Aorta (tissue), 5 donors: ENCODE data around the gene SRSF1. TPM values are rescaled to one million over a fixed set of nuclear protein-coding genes. Genes with fewer than 3 reads are reported as not detected.
A peak's percentile ranks its signal among the peaks of the same experiment; 100 is the strongest.
"Not testable (repeated sequence)": the region's sequence is repeated elsewhere in the genome, so short reads cannot be mapped to it uniquely, and the experiment has no call there.

Experiments used
- ATAC-seq: fragments of 200-7000 bp; cut with Tn5 transposase; one replicate; pipeline ENCODE4 v1.9.1; 2022; ENCODE audit warnings: moderate library complexity; ENCODE audit not compliant: low FRiP score
- DNase-seq, 2 donors: peaks; one replicate each; pipeline ENCODE4 v3.0.0-alpha.2; 2020
- H3K27ac ChIP-seq, 2 donors: one replicate each; pipeline ENCODE4 v1.5.1; 2013; ENCODE audit warnings: low read length in 2 of 2, mild to moderate bottlenecking in 2 of 2, moderate library complexity in 2 of 2, control low read depth in 1 of 2, inconsistent platforms in 1 of 2, low read depth in 1 of 2
- H3K27me3 ChIP-seq, 2 donors: one replicate each; pipeline ENCODE4 v1.6.1; 2013; ENCODE audit warnings: control low read depth in 1 of 2, low read length in 1 of 2, mild to moderate bottlenecking in 1 of 2, moderate library complexity in 1 of 2; ENCODE audit not compliant: insufficient read depth in 2 of 2, control insufficient read depth in 1 of 2
- H3K36me3 ChIP-seq, 2 donors: one replicate each; pipeline ENCODE4 v1.6.1; 2013; ENCODE audit warnings: control low read depth in 1 of 2, low read length in 1 of 2, mild to moderate bottlenecking in 1 of 2; ENCODE audit not compliant: insufficient read depth in 2 of 2, control insufficient read depth in 1 of 2
- H3K4me1 ChIP-seq, 2 donors: one replicate each; pipeline ENCODE4 v1.6.1; 2013; ENCODE audit warnings: low read length in 2 of 2, control low read depth in 1 of 2, mild to moderate bottlenecking in 1 of 2, moderate library complexity in 1 of 2; ENCODE audit not compliant: insufficient read depth in 2 of 2, control insufficient read depth in 1 of 2
- H3K4me3 ChIP-seq, 2 donors: one replicate each; pipeline ENCODE4 v1.5.1; 2013; ENCODE audit warnings: low read length in 2 of 2, control low read depth in 1 of 2, mild to moderate bottlenecking in 1 of 2
- H3K9me3 ChIP-seq: one replicate; pipeline ENCODE4 v1.6.1; 2013; ENCODE audit warnings: mild to moderate bottlenecking, low read length; ENCODE audit not compliant: control insufficient read depth
- WGBS, 2 donors: extraction: QIAGEN DNeasy Blood & Tissue Kit; methylation state at CpG; one replicate each; pipeline ENCODE4 v1.1.7; 2013; 5-methylcytosine and 5-hydroxymethylcytosine counted together
- intact Hi-C, 2 donors: fragments of 100-400 bp; cut with DNase I; formaldehyde crosslinking; loops; one replicate each; pipeline versions ENCODE4 v1.14.2 to v1.15.0; 2022
- polyA plus RNA-seq, 2 donors: library from polyadenylated mRNA; stranded (reverse); fragments of 200-250 nt; gene quantifications; one replicate each; pipeline ENCODE4 v1.2.3, GENCODE V29; 2013
- total RNA-seq, 2 donors: library from RNA; stranded (reverse); fragmentation: NEBNext Ultra II Directional; extraction: Animal tissue kit (Norgen Biotek cat#: 25700); gene quantifications; one replicate each; pipeline ENCODE4 v1.2.1, GENCODE V29; 2021
- donor health status: healthy with polysubstance abuse.
- donor health status: Bipolar disorder and iron deficiency.
- donor health status: DM: no; HTN: no; CAD: no.
- donor health status: DM: no; HTN: no; CAD: no.
- donor health status: DM: yes; HTN: yes; CAD: no.

The SRSF1 gene
- total and polyA plus RNA-seq, 4 donors = 84.5 to 147 (median 120) TPM

DNA sequence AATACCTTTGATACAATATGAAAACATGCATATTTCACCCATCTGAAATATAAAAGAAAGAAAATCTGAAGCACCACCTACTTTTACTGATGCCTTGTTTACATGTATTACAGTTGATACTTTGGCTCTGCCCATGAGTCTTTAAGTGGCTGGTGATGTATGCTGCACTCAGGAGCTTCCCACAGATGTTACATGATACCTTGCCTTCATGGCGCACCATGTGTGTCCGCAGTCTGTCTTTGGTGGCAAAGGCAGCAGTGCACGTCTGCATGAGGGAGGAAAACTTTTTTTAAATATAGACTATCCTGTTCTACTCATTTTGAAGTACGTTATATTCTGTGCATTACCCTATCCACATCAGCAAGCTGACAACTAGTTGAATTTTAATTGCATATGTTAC, 26.5 kb downstream of the SRSF1 start:
- ATAC-seq = no peak

DNA sequence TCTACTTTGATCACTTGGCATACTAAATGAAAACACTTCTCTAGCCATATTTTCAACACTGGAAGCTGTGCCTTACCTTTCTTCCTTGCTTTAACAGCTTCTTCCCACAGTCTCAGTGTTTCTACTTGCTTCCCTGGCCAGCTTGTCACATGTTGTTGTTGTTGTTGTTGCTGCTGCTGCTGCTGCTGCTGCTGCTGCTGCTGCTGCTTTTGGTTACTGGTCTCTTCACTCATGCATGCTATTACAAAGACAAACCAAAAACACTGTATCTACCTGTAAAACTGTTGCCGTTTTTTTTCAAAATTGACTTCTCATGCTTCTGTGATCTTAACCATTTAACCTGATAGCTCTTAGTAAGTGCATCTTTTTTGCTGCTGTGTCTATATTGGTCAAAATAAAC, 28.0 kb downstream of the SRSF1 start:
- ATAC-seq (no peak), DNase-seq (no peak)
- 75 to 85% methylated on average over 1 of the region's 1 CpG for WGBS, 2 donors
- peaks cover 2 to 6% of the 10 kb centered on the region in 2 donors for H3K4me1 ChIP-seq
- intact Hi-C loops = no loop called here
- H3K27ac ChIP-seq = no peak overlapping the region
- H3K4me3 ChIP-seq = no peak overlapping the region
- H3K36me3 ChIP-seq = peaks cover 3 to 9% of the 10 kb centered on the region in 2 donors
- no peaks in the 10 kb centered on the region for H3K9me3 ChIP-seq
- no peaks in the 10 kb centered on the region for H3K27me3 ChIP-seq

More for the DNA sequence above, 26.5 kb downstream of the SRSF1 start:
- Histone ChIP-seq H3K4me3 (no peak overlapping the region), H3K4me1 (peaks cover 4 to 15% of the 10 kb centered on the region in 2 donors), H3K36me3 (peaks cover 3 to 7% of the 10 kb centered on the region in 2 donors), H3K27ac (no peak overlapping the region), H3K27me3 (no peaks in the 10 kb centered on the region), H3K9me3 (no peaks in the 10 kb centered on the region)
- 76 to 78% methylated on average over 4 of the region's 4 CpGs for WGBS, 2 donors
- intact Hi-C loops = no loop called here
- no peak for DNase-seq

DNA sequence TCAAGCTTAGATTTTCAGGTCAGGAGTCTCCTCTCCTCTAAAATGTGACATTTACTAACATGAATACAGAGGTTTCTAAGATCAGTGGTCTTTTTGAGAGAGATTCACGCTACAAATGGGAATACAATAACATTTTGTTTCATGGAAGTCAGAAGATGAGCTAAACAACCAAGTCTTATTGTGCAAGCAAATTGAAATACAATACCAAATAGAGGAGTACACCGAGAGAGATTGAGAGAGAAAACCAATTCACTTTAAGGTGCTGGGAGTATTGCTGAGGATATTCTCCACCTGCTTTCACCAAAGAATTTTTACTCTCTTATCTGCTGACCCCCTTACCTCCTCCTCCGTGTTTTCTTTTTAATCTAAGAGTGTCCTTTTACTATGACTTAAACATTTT, 30.5 kb downstream of the SRSF1 start:
- intact Hi-C loops = no loop called here
- Histone ChIP-seq H3K27ac (no peak overlapping the region), H3K36me3 (peaks cover 3 to 7% of the 10 kb centered on the region in 2 donors), H3K9me3 (no peaks in the 10 kb centered on the region), H3K27me3 (no peaks in the 10 kb centered on the region), H3K4me3 (no peak overlapping the region), H3K4me1 (no peaks in the 10 kb centered on the region)
- 88% methylated on average over 3 of the region's 3 CpGs for WGBS, 2 donors
- ATAC-seq (no peak), DNase-seq (no peak)

DNA sequence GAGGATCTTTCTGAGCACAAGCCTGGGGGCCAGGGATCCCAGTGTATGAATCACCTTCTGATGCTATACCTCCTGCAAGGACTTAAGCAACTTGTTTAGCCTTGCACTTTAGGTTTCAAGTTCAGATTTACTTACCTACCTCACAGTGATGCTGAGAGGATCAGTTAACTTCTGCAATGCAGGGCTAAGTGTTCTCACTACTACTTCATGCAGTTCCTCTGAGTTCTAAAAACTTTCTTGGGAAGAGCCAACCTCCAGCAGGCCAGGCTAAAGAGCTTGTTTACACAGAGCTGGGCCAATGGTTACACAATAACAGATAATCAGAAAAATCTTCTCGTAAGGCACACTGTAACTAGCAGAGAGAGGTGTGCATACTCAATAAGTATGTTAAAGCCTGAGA, 32.0 kb downstream of the SRSF1 start:
- ATAC-seq (peak; percentile 33), DNase-seq (no peak)
- no peaks in the 10 kb centered on the region for H3K4me1 ChIP-seq
- intact Hi-C loops = no loop called here
- no peaks in the 10 kb centered on the region for H3K9me3 ChIP-seq
- H3K27me3 ChIP-seq = no peaks in the 10 kb centered on the region
- H3K4me3 ChIP-seq = no peak overlapping the region
- H3K27ac ChIP-seq = no peak overlapping the region
- peaks cover 3 to 5% of the 10 kb centered on the region in 2 donors for H3K36me3 ChIP-seq
- 5 to 14% methylated on average over 1 of the region's 1 CpG for WGBS, 2 donors

DNA sequence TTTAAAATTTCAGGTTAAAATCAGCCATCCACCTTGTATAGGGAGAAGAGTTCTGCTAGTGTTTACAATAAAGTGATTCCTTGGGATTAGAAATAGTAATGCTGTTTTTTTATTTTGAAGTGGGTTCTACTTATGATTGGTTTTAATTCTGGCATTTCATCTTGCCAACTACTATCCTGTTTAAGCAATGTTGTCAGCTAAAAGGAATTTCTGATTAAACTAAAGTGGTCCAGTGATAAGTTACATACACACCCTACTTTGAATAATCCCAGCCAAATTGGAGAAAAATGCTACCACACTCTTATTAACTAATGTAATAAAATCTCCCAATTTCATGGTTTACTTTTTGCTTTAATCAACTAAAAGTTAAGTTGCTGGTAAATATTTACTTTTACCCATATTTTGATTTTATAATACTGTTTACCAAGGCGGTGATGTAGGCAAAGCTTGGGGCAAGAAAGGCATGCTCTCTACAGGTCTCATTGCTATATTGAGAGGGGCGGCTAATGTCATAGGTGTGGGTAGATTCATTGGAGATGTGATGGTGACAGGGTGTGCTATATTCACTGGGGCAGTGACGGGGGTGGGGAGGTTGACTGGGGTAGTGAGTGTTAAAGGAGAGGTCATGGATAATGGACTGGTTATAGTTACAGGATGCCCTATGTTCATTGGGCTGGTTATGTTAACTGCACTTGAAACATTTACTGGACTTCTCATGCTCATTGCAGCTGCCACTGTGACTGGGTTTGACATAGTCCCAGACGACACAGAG, 32.8 kb downstream of the SRSF1 start:
- H3K9me3 ChIP-seq, DNase-seq, ATAC-seq, H3K4me1 ChIP-seq, H3K4me3 ChIP-seq, H3K27ac ChIP-seq, H3K36me3 ChIP-seq, intact Hi-C loops, H3K27me3 ChIP-seq: not testable (repeated sequence)
- WGBS, 2 donors = 82 to 86% methylated on average over 4 of the region's 4 CpGs

DNA sequence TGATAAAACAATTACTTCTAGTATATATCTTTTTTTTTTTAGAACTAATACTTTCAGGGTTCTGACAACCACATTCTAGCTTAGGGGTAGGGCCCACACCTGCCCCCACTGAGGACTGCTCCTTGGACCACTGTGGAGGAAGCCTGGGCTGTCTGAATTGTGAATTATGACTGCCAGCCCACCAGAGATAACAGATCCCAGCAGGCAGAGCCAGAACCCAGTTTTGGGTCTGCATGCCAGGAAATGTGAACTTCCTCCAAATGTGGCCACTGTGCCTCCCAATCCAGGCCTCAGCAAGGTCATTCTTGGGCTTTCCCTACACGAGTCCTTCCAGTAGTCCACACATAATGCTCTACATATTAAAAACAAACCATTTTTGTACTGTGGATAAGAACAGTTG, 34.9 kb downstream of the SRSF1 start:
- Histone ChIP-seq H3K4me1 (no peaks in the 10 kb centered on the region), H3K4me3 (no peak overlapping the region), H3K36me3 (peaks cover 3% of the 10 kb centered on the region in 2 donors), H3K9me3 (no peaks in the 10 kb centered on the region), H3K27me3 (no peaks in the 10 kb centered on the region), H3K27ac (no peak overlapping the region)
- intact Hi-C loops = no loop called here
- ATAC-seq (no peak), DNase-seq (no peak)
- WGBS, 2 donors = 31 to 45% methylated on average over 1 of the region's 1 CpG

DNA sequence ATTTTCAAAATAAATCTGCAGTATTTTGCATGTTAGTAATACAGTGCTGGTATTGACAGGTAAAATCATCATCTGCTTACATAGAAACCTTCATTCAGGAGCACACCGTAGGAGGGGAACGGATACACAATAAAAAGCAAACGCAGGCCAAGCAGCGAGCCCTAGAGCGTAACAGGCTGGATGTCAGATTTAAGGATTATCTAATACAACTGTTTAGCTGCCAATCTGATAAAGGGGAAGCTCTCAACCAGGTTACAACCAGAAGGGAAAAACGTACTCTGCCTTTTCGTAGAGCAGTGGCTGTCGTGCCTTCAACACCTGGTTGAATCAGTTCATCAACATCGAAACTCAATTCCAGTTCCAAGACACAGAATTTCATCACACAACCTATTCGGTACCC, 35.5 kb downstream of the SRSF1 start:
- no peak for DNase-seq
- no peak overlapping the region for H3K27ac ChIP-seq
- intact Hi-C loops = no loop called here

DNA sequence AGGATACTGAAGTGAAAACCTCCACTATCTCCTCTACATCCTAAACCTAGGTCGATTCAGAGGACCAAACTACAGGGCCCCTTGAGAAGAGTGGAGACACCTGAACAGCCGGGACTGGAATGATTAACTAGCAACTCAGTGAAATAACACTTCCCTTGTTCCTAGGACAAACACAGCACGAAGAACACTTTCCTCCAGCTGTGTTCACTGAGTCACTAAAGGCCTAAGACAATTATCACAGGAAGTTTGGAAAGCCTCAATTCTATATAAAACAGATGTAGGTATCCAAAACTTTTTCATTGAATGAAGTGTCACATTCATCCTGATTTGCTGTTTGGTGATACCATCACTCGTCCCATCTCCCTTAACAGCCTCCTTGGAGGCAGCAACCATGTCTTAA, 36.3 kb downstream of the SRSF1 start:
- Histone ChIP-seq H3K4me1 (no peaks in the 10 kb centered on the region), H3K36me3 (peaks cover 0 to 3% of the 10 kb centered on the region in 2 donors), H3K9me3 (no peaks in the 10 kb centered on the region), H3K4me3 (no peak overlapping the region), H3K27ac (no peak overlapping the region), H3K27me3 (no peaks in the 10 kb centered on the region)
- 51% methylated on average over 4 of the region's 4 CpGs for WGBS, 2 donors
- ATAC-seq (no peak), DNase-seq (no peak)
- intact Hi-C loops = no loop called here

More for the DNA sequence above, 35.5 kb downstream of the SRSF1 start:
- H3K27me3 ChIP-seq = no peaks in the 10 kb centered on the region
- WGBS, 2 donors = 77 to 79% methylated on average over 10 of the region's 10 CpGs
- no peak for ATAC-seq
- H3K36me3 ChIP-seq = peaks cover under 1 to 3% of the 10 kb centered on the region in 2 donors
- H3K9me3 ChIP-seq = no peaks in the 10 kb centered on the region
- H3K4me1 ChIP-seq = no peaks in the 10 kb centered on the region
- H3K4me3 ChIP-seq = no peak overlapping the region

DNA sequence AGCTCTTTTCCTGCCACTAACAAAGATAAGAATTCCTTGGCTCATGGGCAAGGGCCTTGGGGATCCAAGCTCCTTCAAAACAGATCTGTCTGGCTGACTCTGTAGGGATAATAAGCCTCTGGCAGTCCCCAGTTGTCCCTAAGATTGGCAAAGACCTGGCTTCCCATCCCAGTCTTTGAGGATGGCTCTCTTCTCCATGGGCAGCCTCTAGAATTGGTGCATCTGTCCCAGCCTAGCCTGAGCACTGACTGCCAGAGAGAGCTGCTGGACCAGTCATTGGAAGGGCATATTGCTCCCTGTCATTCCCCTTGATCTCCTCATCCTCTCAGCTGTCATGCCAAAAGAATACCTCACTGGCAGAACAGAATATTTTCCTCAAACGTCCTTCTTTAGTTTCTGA, 38.6 kb downstream of the SRSF1 start:
- DNase-seq = no peak
- Histone ChIP-seq H3K27ac (no peak overlapping the region), H3K9me3 (no peaks in the 10 kb centered on the region), H3K27me3 (no peaks in the 10 kb centered on the region), H3K4me1 (no peaks in the 10 kb centered on the region), H3K36me3 (peaks cover 0 to 2% of the 10 kb centered on the region in 2 donors), H3K4me3 (no peak overlapping the region)
- no peak for ATAC-seq
- intact Hi-C loops = no loop called here
- WGBS, 2 donors = 38 to 49% methylated on average over 1 of the region's 1 CpG
